Neural crest cell (in vitro differentiated cells): ENCODE data around the gene CELF4. TPM values are rescaled to one million over a fixed set of nuclear protein-coding genes. Genes with fewer than 3 reads are reported as not detected.

Experiments used
- DNase-seq: peaks from one replicate; pipeline ENCODE4 v3.0.0; 2021; ENCODE audit warnings: low read depth, mixed read lengths, low spot score
- H3K27ac Mint-ChIP-seq: one replicate; pipeline ENCODE4 v1.8.0; 2021; ENCODE audit warnings: mild to moderate bottlenecking, mixed read lengths; ENCODE audit not compliant: unreplicated experiment
- H3K27me3 Mint-ChIP-seq: 2 replicates; pipeline ENCODE4 v1.8.0; 2021; ENCODE audit warnings: low read depth, mild to moderate bottlenecking, mixed read lengths
- H3K36me3 Mint-ChIP-seq: 2 replicates; pipeline ENCODE4 v1.8.0; 2021; ENCODE audit warnings: low read depth, mild to moderate bottlenecking, mixed read lengths
- H3K4me1 Mint-ChIP-seq: 2 replicates; pipeline ENCODE4 v1.8.0; 2021; ENCODE audit warnings: mixed read lengths
- H3K4me3 Mint-ChIP-seq: one replicate; pipeline ENCODE4 v1.8.0; 2021; ENCODE audit warnings: mild to moderate bottlenecking, mixed read lengths
- H3K9me3 Mint-ChIP-seq: 2 replicates; pipeline ENCODE4 v1.8.0; 2021; ENCODE audit warnings: mixed read lengths
- total RNA-seq: library from RNA; stranded (reverse); gene quantifications from 2 replicates; pipeline ENCODE4 v1.2.1, GENCODE V29; 2021
- TF ChIP-seq, protein P1 (sequence below): fragments of 200-600 bp; sonication (generic); conservative IDR thresholded peaks from 2 replicates; pipeline ENCODE4 v1.5.0; 2021; ENCODE audit warnings: antibody characterized with exemption, mild to moderate bottlenecking

Gene CELF4
- total RNA-seq, 1 donor from 2014 or later, result 1.9 TPM

DNA sequence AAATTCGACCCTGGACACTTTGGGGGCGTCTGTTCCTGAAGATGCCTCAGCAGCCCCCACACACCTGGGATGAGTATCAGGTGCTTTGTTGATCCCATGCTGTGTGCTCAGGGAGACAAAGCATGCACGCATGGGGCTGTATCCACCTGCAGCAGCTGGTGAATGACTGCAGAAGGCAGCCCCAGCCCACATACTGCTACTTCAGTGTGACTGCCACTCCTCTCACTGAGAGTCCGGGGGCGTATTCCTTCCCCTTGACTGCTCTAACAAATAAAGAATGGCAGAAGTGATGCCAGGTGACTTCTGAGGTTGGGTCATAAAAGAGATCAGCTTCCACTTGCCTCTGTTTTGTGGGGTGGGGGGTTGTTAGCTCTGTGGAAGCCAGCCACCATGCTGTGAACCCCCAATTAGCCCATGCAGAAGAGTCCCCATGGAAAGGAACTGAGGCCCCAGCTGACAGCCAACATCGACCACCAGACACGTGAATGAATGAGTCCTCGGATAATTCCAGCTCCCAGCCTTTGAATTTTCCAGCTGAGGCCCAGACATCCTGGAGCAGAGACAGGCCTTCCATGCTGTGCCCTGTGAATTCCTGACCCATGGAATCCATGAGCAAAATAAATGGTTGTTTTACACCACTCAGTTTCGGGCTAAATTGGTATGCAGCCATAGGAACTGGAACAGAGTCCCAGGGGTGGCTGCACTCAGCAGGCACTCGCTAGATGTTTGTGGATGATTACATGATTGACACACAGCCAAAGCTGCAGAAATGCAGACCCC, 289.3 kb downstream of the CELF4 start:
- DNase-seq, result no peak
- H3K27me3 Mint-ChIP-seq, result no peaks in the 10 kb centered on the region

DNA sequence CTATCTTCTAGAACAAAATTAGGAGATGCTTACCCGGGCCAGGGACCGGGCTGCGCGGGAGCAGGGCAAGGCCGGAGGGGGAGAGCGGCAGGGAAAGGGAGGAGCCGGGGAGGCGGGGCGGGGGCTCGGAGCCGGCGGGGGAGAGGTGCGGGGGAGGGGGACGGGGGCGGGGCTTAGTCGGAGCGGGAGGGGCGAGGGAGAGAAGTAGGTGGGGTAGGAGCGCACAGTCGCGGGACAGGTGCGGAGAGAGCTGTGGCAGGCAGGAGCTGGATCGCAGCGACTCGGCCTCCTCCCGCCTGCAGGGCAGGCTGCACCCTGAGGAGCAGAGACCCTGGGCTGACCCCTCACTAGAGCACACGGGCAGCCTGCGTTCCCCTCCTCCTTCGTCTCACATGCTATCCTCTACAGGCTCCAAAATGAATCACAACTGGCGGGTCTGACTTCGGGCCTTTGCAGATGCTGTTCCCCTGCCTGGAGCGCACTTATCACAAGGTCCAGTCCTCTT, 290.3 kb downstream of the CELF4 start:
- DNase-seq, result no peak
- TF ChIP-seq, protein P1, sequence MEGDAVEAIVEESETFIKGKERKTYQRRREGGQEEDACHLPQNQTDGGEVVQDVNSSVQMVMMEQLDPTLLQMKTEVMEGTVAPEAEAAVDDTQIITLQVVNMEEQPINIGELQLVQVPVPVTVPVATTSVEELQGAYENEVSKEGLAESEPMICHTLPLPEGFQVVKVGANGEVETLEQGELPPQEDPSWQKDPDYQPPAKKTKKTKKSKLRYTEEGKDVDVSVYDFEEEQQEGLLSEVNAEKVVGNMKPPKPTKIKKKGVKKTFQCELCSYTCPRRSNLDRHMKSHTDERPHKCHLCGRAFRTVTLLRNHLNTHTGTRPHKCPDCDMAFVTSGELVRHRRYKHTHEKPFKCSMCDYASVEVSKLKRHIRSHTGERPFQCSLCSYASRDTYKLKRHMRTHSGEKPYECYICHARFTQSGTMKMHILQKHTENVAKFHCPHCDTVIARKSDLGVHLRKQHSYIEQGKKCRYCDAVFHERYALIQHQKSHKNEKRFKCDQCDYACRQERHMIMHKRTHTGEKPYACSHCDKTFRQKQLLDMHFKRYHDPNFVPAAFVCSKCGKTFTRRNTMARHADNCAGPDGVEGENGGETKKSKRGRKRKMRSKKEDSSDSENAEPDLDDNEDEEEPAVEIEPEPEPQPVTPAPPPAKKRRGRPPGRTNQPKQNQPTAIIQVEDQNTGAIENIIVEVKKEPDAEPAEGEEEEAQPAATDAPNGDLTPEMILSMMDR, result no peak
- Mint-ChIP-seq H3K4me1 (no peaks in the 10 kb centered on the region), H3K36me3 (no peaks in the 10 kb centered on the region), H3K27ac (no peak overlapping the region), H3K4me3 (no peak overlapping the region), H3K27me3 (peaks cover under 1% of the 10 kb centered on the region), H3K9me3 (peaks cover 6% of the 10 kb centered on the region)

More for the DNA sequence above, 289.3 kb downstream of the CELF4 start:
- Mint-ChIP-seq H3K4me1 (no peaks in the 10 kb centered on the region), H3K27ac (no peak overlapping the region), H3K4me3 (no peak overlapping the region), H3K36me3 (no peaks in the 10 kb centered on the region), H3K9me3 (peaks cover 6% of the 10 kb centered on the region)
- TF ChIP-seq, protein P1, result no peak

DNA sequence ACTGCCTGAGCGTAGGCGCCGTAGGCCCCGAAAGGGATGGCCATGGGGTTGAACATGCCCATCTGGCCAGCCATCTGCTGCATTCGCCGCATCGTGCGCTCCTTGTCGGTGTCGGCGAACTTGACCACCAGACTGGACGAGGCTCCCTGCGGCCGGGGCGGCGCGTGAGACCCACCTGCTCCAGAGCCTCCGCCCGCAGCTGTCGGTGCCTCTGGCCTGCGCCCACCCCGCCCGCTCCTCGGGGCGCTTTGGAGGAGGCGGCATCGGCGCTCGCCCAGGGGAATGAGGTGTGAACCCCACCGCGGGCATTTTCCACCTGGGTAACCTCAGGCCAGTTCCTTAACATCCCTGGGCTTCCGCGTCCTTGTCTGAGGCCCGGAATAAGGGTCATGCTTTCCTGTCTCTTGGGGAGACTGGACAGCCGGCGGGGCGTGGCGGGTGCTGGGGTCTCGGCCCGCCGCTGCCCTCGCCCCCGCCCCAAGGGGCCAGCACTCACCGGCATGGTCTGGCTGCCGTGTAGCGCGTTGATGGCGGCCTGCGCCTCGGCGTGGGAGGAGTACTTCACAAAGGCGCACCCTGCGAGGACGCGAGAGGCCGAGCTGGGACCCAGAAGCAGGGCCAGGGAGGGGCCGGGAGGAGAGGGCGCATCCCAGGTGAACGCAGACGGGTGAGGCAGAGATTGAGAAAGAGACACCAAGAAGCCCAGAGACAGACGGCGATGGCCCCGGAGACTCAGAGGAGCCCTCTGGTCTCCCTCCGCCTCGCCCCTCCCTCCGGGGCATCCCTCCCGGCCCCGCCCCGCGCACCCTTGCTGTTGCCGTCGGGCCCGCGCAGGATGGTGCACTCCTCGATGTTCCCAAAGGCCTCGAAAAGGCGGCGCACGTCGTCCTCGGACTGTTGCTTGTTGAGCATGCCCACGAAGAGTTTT, 291.0 kb downstream of the CELF4 start:
- no peaks in the 10 kb centered on the region for H3K36me3 Mint-ChIP-seq
- H3K27me3 Mint-ChIP-seq, result peaks cover 8% of the 10 kb centered on the region
- no peaks in the 10 kb centered on the region for H3K4me1 Mint-ChIP-seq
- TF ChIP-seq, protein P1, result no peak
- H3K27ac Mint-ChIP-seq, result no peak overlapping the region
- H3K9me3 Mint-ChIP-seq, result peaks cover 6% of the 10 kb centered on the region
- no peak overlapping the region for H3K4me3 Mint-ChIP-seq
- DNase-seq, result no peak

DNA sequence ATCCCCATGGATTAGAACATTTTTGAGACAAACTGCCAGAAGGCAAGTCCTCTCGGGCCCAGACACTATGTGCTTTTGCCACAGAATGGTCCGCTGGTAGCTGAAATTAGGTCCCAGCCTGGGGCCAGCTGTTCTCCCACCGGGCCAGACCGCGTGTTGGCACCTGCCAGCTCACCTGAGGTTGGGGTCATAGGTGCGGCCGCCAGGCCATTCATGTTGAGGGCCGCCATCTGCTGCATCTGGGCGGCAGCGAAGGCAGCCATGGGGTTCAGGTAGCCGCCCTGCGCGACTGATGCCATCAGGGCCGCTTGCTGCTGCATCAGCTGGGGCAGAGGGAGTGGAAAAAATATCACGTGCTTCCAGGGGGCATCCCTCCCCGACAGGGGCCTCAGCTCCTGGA, 292.8 kb downstream of the CELF4 start:
- Mint-ChIP-seq H3K9me3 (peaks cover 6% of the 10 kb centered on the region), H3K36me3 (no peaks in the 10 kb centered on the region), H3K4me1 (no peaks in the 10 kb centered on the region), H3K4me3 (no peak overlapping the region), H3K27ac (no peak overlapping the region), H3K27me3 (peaks cover 16% of the 10 kb centered on the region)
- no peak for DNase-seq
- TF ChIP-seq, protein P1, result no peak

DNA sequence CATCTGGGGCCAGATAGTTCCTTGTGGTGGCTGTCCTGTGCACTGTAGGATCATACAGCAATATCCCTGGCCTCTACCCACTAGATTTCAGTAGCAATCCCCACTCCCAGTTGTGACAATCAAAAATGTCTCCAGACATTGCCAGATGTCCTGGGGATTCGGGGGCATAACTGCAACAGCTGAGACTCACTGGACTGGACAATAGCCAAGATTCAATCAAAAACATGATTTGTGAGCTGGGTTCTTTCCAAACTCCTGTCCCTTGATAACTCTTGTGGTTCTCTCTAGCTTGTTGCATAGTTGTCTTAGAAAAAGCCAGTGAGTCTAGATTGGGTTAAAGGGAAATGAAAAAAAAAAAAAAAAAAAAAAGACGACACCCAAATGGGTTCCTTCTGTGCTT, 293.4 kb downstream of the CELF4 start:
- TF ChIP-seq, protein P1, result no peak

More for the DNA sequence above, 293.4 kb downstream of the CELF4 start:
- peaks cover 6% of the 10 kb centered on the region for H3K9me3 Mint-ChIP-seq
- H3K27ac Mint-ChIP-seq, result no peak overlapping the region
- DNase-seq, result no peak
- no peaks in the 10 kb centered on the region for H3K36me3 Mint-ChIP-seq
- H3K27me3 Mint-ChIP-seq, result peaks cover 18% of the 10 kb centered on the region
- H3K4me3 Mint-ChIP-seq, result no peak overlapping the region
- H3K4me1 Mint-ChIP-seq, result no peaks in the 10 kb centered on the region
